SK-N-SH (cell line): ENCODE measurements around the gene KCNK5.

ENCODE experiments used
- CTCF ChIP-seq: fragments of 200-600 bp; sonication (generic); IDR thresholded peaks from 2 replicates; pipeline ENCODE4 v1.6.1; 2017; ENCODE audit warnings: antibody characterized with exemption, mild to moderate bottlenecking, moderate library complexity
- MXI1 ChIP-seq: IDR thresholded peaks from 2 replicates; pipeline ENCODE4 v1.6.1; 2012; ENCODE audit warnings: mild to moderate bottlenecking, low read depth, low read length, improper control_type of control experiment
- RXRA ChIP-seq: IDR thresholded peaks from 2 replicates; pipeline ENCODE4 v1.4.0; 2012; ENCODE audit warnings: low read depth, mild to moderate bottlenecking, borderline replicate concordance
- USF2 ChIP-seq: fragments of 150-350 bp; IDR thresholded peaks from 2 replicates; pipeline ENCODE4 v1.6.1; 2017; ENCODE audit warnings: antibody characterized with exemption, low read length, low read depth, borderline replicate concordance

GRCh38 chr6:39204646-39205244 lies 24.5 kb downstream of the KCNK5 start:
- TF ChIP-seq CTCF (no peak), USF2 (no peak), MXI1 (no peak), RXRA (no peak)
